ENCODE measurements around the gene WDR64. TPM values are rescaled to one million over a fixed set of nuclear protein-coding genes. Genes with fewer than 3 reads are reported as not detected.

The WDR64 gene
- polyA plus RNA-seq, 1 donor (not counting 4 experiments of a cell fraction or from before 2014, with no cell fraction given) = not detected

- Histone ChIP-seq H4K20me1 (ENCODE audit: control insufficient read depth, extremely low read depth, insufficient read depth, low read length) (no peaks in the 10 kb centered on the region), H3K9me1 (ENCODE audit: control insufficient read depth, extremely low read depth, insufficient read depth, low read length) (no peaks in the 10 kb centered on the region), H3K9ac (ENCODE audit: control insufficient read depth, extremely low read depth, insufficient read depth, low read length) (no peak overlapping the region), H3K4me3 (ENCODE audit: control insufficient read depth in 2 of 3, extremely low read depth in 1 of 3, insufficient read depth in 2 of 3, low read depth in 1 of 3, low read length in 3 of 3) (no peak overlapping the region), H3K27me3 (ENCODE audit: control insufficient read depth, extremely low read depth, insufficient read depth, low read length) (no peaks in the 10 kb centered on the region), H3K36me3 (ENCODE audit: control insufficient read depth in 2 of 2, extremely low read depth in 1 of 2, insufficient read depth in 2 of 2, low read length in 2 of 2) (no peaks in the 10 kb centered on the region), H3K4me1 (ENCODE audit: control insufficient read depth, extremely low read depth, insufficient read depth, low read length) (peaks cover 12% of the 10 kb centered on the region), H2AFZ (ENCODE audit: control insufficient read depth, low read length) (no peak overlapping the region), H3K9me3 (ENCODE audit: control insufficient read depth, low read depth, low read length) (no peaks in the 10 kb centered on the region), H3K79me2 (ENCODE audit: control insufficient read depth, insufficient read depth, low read length) (no peaks in the 10 kb centered on the region), H3K27ac (ENCODE audit: control insufficient read depth, insufficient read depth, low read length) (no peak overlapping the region), H3K4me2 (ENCODE audit: control insufficient read depth, extremely low read depth, insufficient read depth, low read depth, low read length) (no peak overlapping the region)
- DNase-seq (ENCODE audit: low read depth, low spot score) (no peak), FAIRE-seq (no peak)
- dilution Hi-C loops (cut with MboI; ENCODE audit: extremely low pct_ligation_motif_present, low sequenced_read_pairs) = no loop called here
- TF ChIP-seq EZH2 (IDR thresholded peaks at IDR 0.05; ENCODE audit: low read length) = no peak
- TF ChIP-seq, protein P1, sequence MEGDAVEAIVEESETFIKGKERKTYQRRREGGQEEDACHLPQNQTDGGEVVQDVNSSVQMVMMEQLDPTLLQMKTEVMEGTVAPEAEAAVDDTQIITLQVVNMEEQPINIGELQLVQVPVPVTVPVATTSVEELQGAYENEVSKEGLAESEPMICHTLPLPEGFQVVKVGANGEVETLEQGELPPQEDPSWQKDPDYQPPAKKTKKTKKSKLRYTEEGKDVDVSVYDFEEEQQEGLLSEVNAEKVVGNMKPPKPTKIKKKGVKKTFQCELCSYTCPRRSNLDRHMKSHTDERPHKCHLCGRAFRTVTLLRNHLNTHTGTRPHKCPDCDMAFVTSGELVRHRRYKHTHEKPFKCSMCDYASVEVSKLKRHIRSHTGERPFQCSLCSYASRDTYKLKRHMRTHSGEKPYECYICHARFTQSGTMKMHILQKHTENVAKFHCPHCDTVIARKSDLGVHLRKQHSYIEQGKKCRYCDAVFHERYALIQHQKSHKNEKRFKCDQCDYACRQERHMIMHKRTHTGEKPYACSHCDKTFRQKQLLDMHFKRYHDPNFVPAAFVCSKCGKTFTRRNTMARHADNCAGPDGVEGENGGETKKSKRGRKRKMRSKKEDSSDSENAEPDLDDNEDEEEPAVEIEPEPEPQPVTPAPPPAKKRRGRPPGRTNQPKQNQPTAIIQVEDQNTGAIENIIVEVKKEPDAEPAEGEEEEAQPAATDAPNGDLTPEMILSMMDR (optimal IDR thresholded peaks at IDR 0.05 in 1 of 3, IDR thresholded peaks at IDR 0.05 in 1 of 3, conservative IDR thresholded peaks at IDR 0.05 in 1 of 3; ENCODE audit: extremely low read depth in 1 of 3, insufficient read depth in 2 of 3, low read length in 3 of 3) = no peak
These were observed 45.5 kb downstream of the WDR64 start for GRCh38 chr1:241697640-241698018.

DNA sequence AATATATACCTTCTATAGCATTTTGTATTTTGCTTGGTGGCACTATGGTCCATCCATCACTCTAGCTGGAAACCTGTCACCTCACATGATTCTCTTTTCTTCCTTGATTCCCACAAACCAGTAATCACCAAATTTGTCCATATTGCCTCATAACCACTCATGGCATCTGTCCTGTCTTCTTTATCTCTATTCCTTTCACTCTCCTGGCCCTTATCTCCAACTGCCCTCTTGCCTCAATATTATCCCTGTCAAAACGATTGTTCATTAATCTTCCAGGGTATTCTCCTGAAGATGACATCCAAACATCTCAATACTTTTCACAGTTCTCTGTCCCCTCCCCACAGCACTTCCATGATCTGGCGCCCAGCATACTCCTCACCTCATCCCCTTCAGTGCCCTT is 46.1 kb downstream of the WDR64 start:
- Histone ChIP-seq H3K4me1 (ENCODE audit: control insufficient read depth, extremely low read depth, insufficient read depth, low read length) (peaks cover 17% of the 10 kb centered on the region), H3K4me3 (ENCODE audit: control insufficient read depth in 2 of 3, extremely low read depth in 1 of 3, insufficient read depth in 2 of 3, low read depth in 1 of 3, low read length in 3 of 3) (no peak overlapping the region), H4K20me1 (ENCODE audit: control insufficient read depth, extremely low read depth, insufficient read depth, low read length) (no peaks in the 10 kb centered on the region), H3K9me1 (ENCODE audit: control insufficient read depth, extremely low read depth, insufficient read depth, low read length) (no peaks in the 10 kb centered on the region), H3K9ac (ENCODE audit: control insufficient read depth, extremely low read depth, insufficient read depth, low read length) (no peak overlapping the region), H3K9me3 (ENCODE audit: control insufficient read depth, low read depth, low read length) (no peaks in the 10 kb centered on the region), H3K27ac (ENCODE audit: control insufficient read depth, insufficient read depth, low read length) (no peak overlapping the region), H3K79me2 (ENCODE audit: control insufficient read depth, insufficient read depth, low read length) (no peaks in the 10 kb centered on the region), H3K4me2 (ENCODE audit: control insufficient read depth, extremely low read depth, insufficient read depth, low read depth, low read length) (no peak overlapping the region), H2AFZ (ENCODE audit: control insufficient read depth, low read length) (no peak overlapping the region), H3K27me3 (ENCODE audit: control insufficient read depth, extremely low read depth, insufficient read depth, low read length) (no peaks in the 10 kb centered on the region), H3K36me3 (ENCODE audit: control insufficient read depth in 2 of 2, extremely low read depth in 1 of 2, insufficient read depth in 2 of 2, low read length in 2 of 2) (no peaks in the 10 kb centered on the region)
- no peak for FAIRE-seq
- dilution Hi-C loops (cut with MboI; ENCODE audit: extremely low pct_ligation_motif_present, low sequenced_read_pairs) = no loop called here
- no peak for DNase-seq (ENCODE audit: low read depth, low spot score)
- TF ChIP-seq EZH2 (IDR thresholded peaks at IDR 0.05; ENCODE audit: low read length) = no peak
- TF ChIP-seq, protein P1 (optimal IDR thresholded peaks at IDR 0.05 in 1 of 3, IDR thresholded peaks at IDR 0.05 in 1 of 3, conservative IDR thresholded peaks at IDR 0.05 in 1 of 3; ENCODE audit: extremely low read depth in 1 of 3, insufficient read depth in 2 of 3, low read length in 3 of 3) = no peak
